ENCODE results near the gene SELENOO.

DNA sequence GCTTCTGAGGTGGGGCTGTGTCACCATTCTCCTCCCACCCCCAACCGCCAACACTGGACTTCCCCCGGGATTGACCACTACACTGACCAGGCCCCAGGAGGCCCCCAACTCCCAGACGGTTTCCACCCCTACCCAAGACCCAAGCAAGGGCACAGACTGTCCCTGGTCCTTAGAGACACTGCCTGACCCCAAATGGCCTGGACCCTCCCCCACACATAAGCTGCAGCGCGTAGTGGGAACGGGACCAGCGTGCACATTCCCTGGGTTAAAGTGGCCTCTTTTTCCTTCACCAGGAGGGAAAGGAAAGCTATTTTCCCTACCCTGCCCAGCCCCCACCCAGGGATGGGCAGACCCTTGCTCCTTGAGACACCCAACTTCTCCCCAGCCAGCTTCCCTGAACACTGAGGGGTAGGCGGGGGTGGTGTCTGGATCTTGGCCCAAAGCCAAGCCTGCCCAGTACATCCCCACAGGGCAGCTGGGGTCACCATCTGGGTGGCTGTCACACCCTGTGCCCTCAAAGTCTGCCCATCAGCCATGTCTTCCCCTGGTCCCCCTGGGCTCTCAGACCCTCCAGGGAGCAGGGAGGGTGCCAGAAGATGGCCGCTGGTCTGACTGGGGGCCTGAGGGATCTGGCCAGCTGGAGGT, 62.3 kb downstream of the SELENOO start:
- TF ChIP-seq, protein P1, sequence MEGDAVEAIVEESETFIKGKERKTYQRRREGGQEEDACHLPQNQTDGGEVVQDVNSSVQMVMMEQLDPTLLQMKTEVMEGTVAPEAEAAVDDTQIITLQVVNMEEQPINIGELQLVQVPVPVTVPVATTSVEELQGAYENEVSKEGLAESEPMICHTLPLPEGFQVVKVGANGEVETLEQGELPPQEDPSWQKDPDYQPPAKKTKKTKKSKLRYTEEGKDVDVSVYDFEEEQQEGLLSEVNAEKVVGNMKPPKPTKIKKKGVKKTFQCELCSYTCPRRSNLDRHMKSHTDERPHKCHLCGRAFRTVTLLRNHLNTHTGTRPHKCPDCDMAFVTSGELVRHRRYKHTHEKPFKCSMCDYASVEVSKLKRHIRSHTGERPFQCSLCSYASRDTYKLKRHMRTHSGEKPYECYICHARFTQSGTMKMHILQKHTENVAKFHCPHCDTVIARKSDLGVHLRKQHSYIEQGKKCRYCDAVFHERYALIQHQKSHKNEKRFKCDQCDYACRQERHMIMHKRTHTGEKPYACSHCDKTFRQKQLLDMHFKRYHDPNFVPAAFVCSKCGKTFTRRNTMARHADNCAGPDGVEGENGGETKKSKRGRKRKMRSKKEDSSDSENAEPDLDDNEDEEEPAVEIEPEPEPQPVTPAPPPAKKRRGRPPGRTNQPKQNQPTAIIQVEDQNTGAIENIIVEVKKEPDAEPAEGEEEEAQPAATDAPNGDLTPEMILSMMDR (IDR thresholded peaks at IDR 0.05): no peak
- no peak for TF ChIP-seq POLR2A (IDR thresholded peaks at IDR 0.05)

All from right lobe of liver (tissue), 4 donors.